Brain pericyte (primary cell): Measurements from ENCODE around the gene CXorf65.

Experiments used
- DNase-seq: peaks from one replicate; pipeline ENCODE4 v3.0.0-alpha.2; 2012; ENCODE audit warnings: low read depth, low spot score

Gene CXorf65

GRCh38 chrX:71067089-71067488, 39.5 kb downstream of the CXorf65 start:
- DNase-seq: no peak

DNA sequence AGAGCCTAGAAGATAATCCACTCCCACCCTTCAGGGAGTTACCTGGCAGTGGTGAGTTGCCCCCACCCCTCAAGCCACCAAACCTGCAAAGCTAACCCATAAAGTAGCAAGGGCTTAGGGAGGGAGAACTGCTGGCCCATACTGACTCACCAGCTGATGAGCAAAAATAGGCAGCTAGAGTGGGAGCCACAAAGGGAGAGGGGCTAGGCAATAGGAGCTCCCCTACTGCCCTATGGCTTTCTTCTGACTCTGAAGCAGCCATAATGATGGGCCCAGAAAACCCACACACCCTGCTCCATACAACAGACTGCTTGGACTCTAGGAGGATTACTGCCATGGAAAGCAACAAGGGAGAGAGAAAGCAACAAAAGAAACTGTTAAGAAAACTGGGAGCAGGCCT, 46.4 kb downstream of the CXorf65 start:
- no peak for DNase-seq

GRCh38 chrX:71057848-71058530, 48.6 kb downstream of the CXorf65 start:
- no peak for DNase-seq

GRCh38 chrX:71056867-71057266, 49.7 kb downstream of the CXorf65 start:
- DNase-seq: no peak
